Measurements from ENCODE around the gene LTN1. TPM values are rescaled to one million over a fixed set of nuclear protein-coding genes. Genes with fewer than 3 reads are reported as not detected.
A peak's percentile ranks its signal among the peaks of the same experiment; 100 is the strongest.
"Not testable (repeated sequence)": the region's sequence is repeated elsewhere in the genome, so short reads cannot be mapped to it uniquely, and the experiment has no call there.

The LTN1 gene
- total RNA-seq, 1 donor from 2014 or later = 28.9 TPM

- H3K4me1 ChIP-seq (ENCODE audit: insufficient read depth, low read length) = peaks cover 10% of the 10 kb centered on the region
- Mint-ChIP-seq H3K9me3 (ENCODE audit: unreplicated experiment) (no peaks in the 10 kb centered on the region), H3K27ac (ENCODE audit: unreplicated experiment) (peak overlapping the region; percentile 49), H3K27me3 (ENCODE audit: low read depth, unreplicated experiment) (no peaks in the 10 kb centered on the region), H3K4me3 (ENCODE audit: unreplicated experiment) (peak overlapping the region; percentile 96), H3K36me3 (ENCODE audit: low read depth, unreplicated experiment) (no peaks in the 10 kb centered on the region), H3K4me1 (ENCODE audit: low read depth, unreplicated experiment) (peaks cover 2% of the 10 kb centered on the region)
- peak overlapping the region; percentile 96 for H3K4me3 ChIP-seq (ENCODE audit: insufficient read depth, low read depth, low read length)
- DNase-seq (ENCODE audit: low read depth) = no peak
- no peaks in the 10 kb centered on the region for H3K27me3 ChIP-seq (ENCODE audit: insufficient read depth, low read length)
- H3K79me2 ChIP-seq (ENCODE audit: insufficient read depth, low read length) = peaks cover 54% of the 10 kb centered on the region
- TF ChIP-seq, protein P1, sequence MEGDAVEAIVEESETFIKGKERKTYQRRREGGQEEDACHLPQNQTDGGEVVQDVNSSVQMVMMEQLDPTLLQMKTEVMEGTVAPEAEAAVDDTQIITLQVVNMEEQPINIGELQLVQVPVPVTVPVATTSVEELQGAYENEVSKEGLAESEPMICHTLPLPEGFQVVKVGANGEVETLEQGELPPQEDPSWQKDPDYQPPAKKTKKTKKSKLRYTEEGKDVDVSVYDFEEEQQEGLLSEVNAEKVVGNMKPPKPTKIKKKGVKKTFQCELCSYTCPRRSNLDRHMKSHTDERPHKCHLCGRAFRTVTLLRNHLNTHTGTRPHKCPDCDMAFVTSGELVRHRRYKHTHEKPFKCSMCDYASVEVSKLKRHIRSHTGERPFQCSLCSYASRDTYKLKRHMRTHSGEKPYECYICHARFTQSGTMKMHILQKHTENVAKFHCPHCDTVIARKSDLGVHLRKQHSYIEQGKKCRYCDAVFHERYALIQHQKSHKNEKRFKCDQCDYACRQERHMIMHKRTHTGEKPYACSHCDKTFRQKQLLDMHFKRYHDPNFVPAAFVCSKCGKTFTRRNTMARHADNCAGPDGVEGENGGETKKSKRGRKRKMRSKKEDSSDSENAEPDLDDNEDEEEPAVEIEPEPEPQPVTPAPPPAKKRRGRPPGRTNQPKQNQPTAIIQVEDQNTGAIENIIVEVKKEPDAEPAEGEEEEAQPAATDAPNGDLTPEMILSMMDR (IDR thresholded peaks at IDR 0.05; ENCODE audit: insufficient read depth, low read depth, low read length) = no peak
- TF ChIP-seq EZH2 (IDR thresholded peaks at IDR 0.05; ENCODE audit: insufficient read depth, low read length) = no peak
- no peaks in the 10 kb centered on the region for H3K36me3 ChIP-seq (ENCODE audit: insufficient read depth, low read length)
- peaks cover 6% of the 10 kb centered on the region for H4K20me1 ChIP-seq (ENCODE audit: insufficient read depth, low read length)
- H3K4me2 ChIP-seq (ENCODE audit: low read length) = peak overlapping the region; percentile 93
- H2AFZ ChIP-seq (ENCODE audit: low read depth, low read length) = peak overlapping the region; percentile 91
- FAIRE-seq = no peak
- peak overlapping the region; percentile 84 for H3K27ac ChIP-seq (ENCODE audit: low read depth, low read length)
- H3K9ac ChIP-seq (ENCODE audit: low read length) = peak overlapping the region; percentile 94
- no peaks in the 10 kb centered on the region for H3K9me3 ChIP-seq (ENCODE audit: insufficient read depth, low read depth, low read length)
These were observed 684 bp downstream of the LTN1 start for GRCh38 chr21:28991861-28992525.

- H3K36me3 ChIP-seq (ENCODE audit: insufficient read depth, low read length); H3K4me3 ChIP-seq (ENCODE audit: insufficient read depth, low read depth, low read length); H3K27me3 ChIP-seq (ENCODE audit: insufficient read depth, low read length); H3K9ac ChIP-seq (ENCODE audit: low read length); H2AFZ ChIP-seq (ENCODE audit: low read depth, low read length); H3K4me3 Mint-ChIP-seq (ENCODE audit: unreplicated experiment); H3K4me1 ChIP-seq (ENCODE audit: insufficient read depth, low read length); H3K36me3 Mint-ChIP-seq (ENCODE audit: low read depth, unreplicated experiment); H3K27me3 Mint-ChIP-seq (ENCODE audit: low read depth, unreplicated experiment); FAIRE-seq; H3K9me3 Mint-ChIP-seq (ENCODE audit: unreplicated experiment); H4K20me1 ChIP-seq (ENCODE audit: insufficient read depth, low read length); H3K4me1 Mint-ChIP-seq (ENCODE audit: low read depth, unreplicated experiment); H3K9me3 ChIP-seq (ENCODE audit: insufficient read depth, low read depth, low read length): not testable (repeated sequence)
- Histone ChIP-seq H3K4me2 (ENCODE audit: low read length) (peak overlapping the region; percentile 38), H3K79me2 (ENCODE audit: insufficient read depth, low read length) (peaks cover 59% of the 10 kb centered on the region), H3K27ac (ENCODE audit: low read depth, low read length) (peak overlapping the region; percentile 31)
- H3K27ac Mint-ChIP-seq (ENCODE audit: unreplicated experiment) = peak overlapping the region; percentile 84
- peak; percentile 49 for DNase-seq (ENCODE audit: low read depth)
These were observed 4.5 kb downstream of the LTN1 start for GRCh38 chr21:28988146-28988545.

DNA sequence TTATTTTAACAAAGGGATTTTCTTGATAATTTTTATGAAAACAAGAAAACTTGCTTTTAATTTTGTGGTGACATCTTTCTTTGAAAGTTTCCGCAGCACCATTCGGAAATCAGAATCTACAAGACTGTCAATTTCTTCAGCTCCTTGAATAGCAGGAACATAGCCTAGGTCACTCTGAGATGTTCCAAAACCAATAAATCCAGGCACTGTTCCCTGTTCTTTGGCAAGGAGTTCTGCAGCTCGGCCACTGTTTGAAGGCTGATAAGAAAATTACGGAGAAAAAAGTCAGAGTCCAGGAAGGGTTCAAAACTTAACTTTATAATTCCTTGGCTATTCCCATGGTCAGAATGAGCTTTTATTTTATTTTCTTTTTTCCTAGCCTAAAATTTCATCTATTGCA, 6.0 kb downstream of the LTN1 start:
- Histone ChIP-seq H3K9me3 (ENCODE audit: insufficient read depth, low read depth, low read length) (no peaks in the 10 kb centered on the region), H2AFZ (ENCODE audit: low read depth, low read length) (no peak overlapping the region), H3K36me3 (ENCODE audit: insufficient read depth, low read length) (peaks cover 20% of the 10 kb centered on the region), H3K4me3 (ENCODE audit: insufficient read depth, low read depth, low read length) (no peak overlapping the region), H4K20me1 (ENCODE audit: insufficient read depth, low read length) (peaks cover 6% of the 10 kb centered on the region), H3K9ac (ENCODE audit: low read length) (no peak overlapping the region), H3K4me1 (ENCODE audit: insufficient read depth, low read length) (peaks cover 3% of the 10 kb centered on the region), H3K79me2 (ENCODE audit: insufficient read depth, low read length) (peaks cover 50% of the 10 kb centered on the region), H3K27me3 (ENCODE audit: insufficient read depth, low read length) (no peaks in the 10 kb centered on the region), H3K4me2 (ENCODE audit: low read length) (no peak overlapping the region), H3K27ac (ENCODE audit: low read depth, low read length) (no peak overlapping the region)
- Mint-ChIP-seq H3K9me3 (ENCODE audit: unreplicated experiment) (no peaks in the 10 kb centered on the region), H3K4me3 (ENCODE audit: unreplicated experiment) (no peak overlapping the region), H3K27me3 (ENCODE audit: low read depth, unreplicated experiment) (no peaks in the 10 kb centered on the region), H3K36me3 (ENCODE audit: low read depth, unreplicated experiment) (no peaks in the 10 kb centered on the region), H3K4me1 (ENCODE audit: low read depth, unreplicated experiment) (peaks cover 2% of the 10 kb centered on the region), H3K27ac (ENCODE audit: unreplicated experiment) (no peak overlapping the region)
- TF ChIP-seq, protein P1 (IDR thresholded peaks at IDR 0.05; ENCODE audit: insufficient read depth, low read depth, low read length) = no peak
- no peak for TF ChIP-seq EZH2 (IDR thresholded peaks at IDR 0.05; ENCODE audit: insufficient read depth, low read length)
- FAIRE-seq (no peak), DNase-seq (ENCODE audit: low read depth) (no peak)

All from astrocyte (in vitro differentiated cells and primary cell).